HCT116 (cell line): Measurements from ENCODE around the gene MICALL2. TPM values are rescaled to one million over a fixed set of nuclear protein-coding genes. Genes with fewer than 3 reads are reported as not detected.

Experiments
- ATAC-seq: fragments of 200-7000 bp; cut with Tn5 transposase; 2 replicates; pipeline ENCODE4 v1.9.1; 2020; ENCODE audit warnings: mild to moderate bottlenecking, moderate library complexity
- BruUV-seq: library from RNA; stranded (reverse); fragments of 400-500 nt; replicated peaks from 2 replicates; lab custom pipeline; 2021; lab: Mats Ljungman, UMichigan
- CTCF ChIA-PET: fragments of 300-600 bp; sonication (Branson Sonifier 250); formaldehyde crosslinking; loops from one replicate; lab custom pipeline; 2021; ENCODE audit warnings: antibody characterized with exemption; lab: Charles Lee
- POLR2A ChIA-PET: fragments of 300-600, 350-600 bp; sonication (Branson Sonifier 250); formaldehyde crosslinking; loops from one replicate; lab custom pipeline; 2021; ENCODE audit warnings: antibody characterized with exemption; lab: Charles Lee
- RAD21 ChIA-PET, 2 experiments: fragments of 300-600 bp; sonication (Branson Sonifier 250); formaldehyde crosslinking; loops; one replicate each; lab custom pipeline; 2023; ENCODE audit warnings: low total read pairs in 2 of 2; ENCODE audit not compliant: uncharacterized antibody in 2 of 2, unreplicated experiment in 2 of 2, low non-redundant PET in 1 of 2; lab: Charles Lee
- DNase-seq: peaks from one replicate; pipeline ENCODE4 v3.0.0-alpha.2; 2010; ENCODE audit warnings: low read depth, low spot score
- H2AFZ ChIP-seq: fragments of 200-600 bp; shearing (Covaris generic), sonication (generic); 2 replicates; pipeline ENCODE4 v1.6.1; 2017; ENCODE audit warnings: low read depth, mixed run types, mixed read lengths, antibody characterized with exemption, low read length; ENCODE audit not compliant: poor library complexity, severe bottlenecking
- H3K27ac ChIP-seq: 2 replicates; pipeline ENCODE4 v1.5.1; 2012; ENCODE audit warnings: low read depth, low read length
- H3K27me3 ChIP-seq: fragments of 200-600 bp; sonication (generic); 2 replicates; pipeline ENCODE4 v1.6.1; 2016; ENCODE audit warnings: mixed run types, low read length, mixed read lengths; ENCODE audit not compliant: insufficient read depth
- H3K36me3 ChIP-seq, 2 experiments: fragments of 200-500 bp in 1 of 2; fragments of 200-600 bp in 1 of 2; sonication (Bioruptor generic) in 1 of 2; sonication (generic) in 1 of 2; 2 replicates each; pipeline versions ENCODE4 v1.5.1 to v1.6.1; 2014 to 2016; ENCODE audit warnings: low read length in 2 of 2, inconsistent platforms in 1 of 2, mixed read lengths in 1 of 2, mixed run types in 1 of 2; ENCODE audit not compliant: insufficient read depth in 2 of 2, control insufficient read depth in 1 of 2
- H3K4me1 ChIP-seq, 2 experiments: fragments of 200-600 bp in 1 of 2; sonication (generic) in 1 of 2; 2 replicates each; pipeline versions ENCODE4 v1.5.1 to v1.6.1; 2012 to 2017; ENCODE audit warnings: low read length in 2 of 2, inconsistent platforms in 1 of 2, mild to moderate bottlenecking in 1 of 2, mixed read lengths in 1 of 2, mixed run types in 1 of 2, moderate library complexity in 1 of 2; ENCODE audit not compliant: insufficient read depth in 2 of 2, control insufficient read depth in 1 of 2
- H3K4me2 ChIP-seq: fragments of 200-600 bp; sonication (generic); 2 replicates; pipeline ENCODE4 v1.6.1; 2017; ENCODE audit warnings: mixed run types, low read length, mixed read lengths
- H3K4me3 ChIP-seq, 2 experiments: fragments of 200-600 bp in 1 of 2; sonication (generic) in 1 of 2; replicated peaks in 1 of 2; 2 replicates each; pipeline ENCODE4 v1.5.1; 2011 to 2016; ENCODE audit warnings: low read length in 2 of 2, control low read depth in 1 of 2, low read depth in 1 of 2, mild to moderate bottlenecking in 1 of 2, mixed read lengths in 1 of 2, mixed run types in 1 of 2
- H3K79me2 ChIP-seq: fragments of 200-600 bp; sonication (generic); 2 replicates; pipeline ENCODE4 v1.6.1; 2017; ENCODE audit warnings: mild to moderate bottlenecking, mixed run types, low read length, moderate library complexity, mixed read lengths; ENCODE audit not compliant: insufficient read depth
- H3K9ac ChIP-seq: fragments of 200-600 bp; sonication (generic); 2 replicates; pipeline ENCODE4 v1.6.1; 2016; ENCODE audit warnings: low read length, mixed read lengths
- H3K9me2 ChIP-seq: fragments of 200-600 bp; sonication (generic), shearing (Covaris generic); 2 replicates; pipeline ENCODE4 v1.6.1; 2017; ENCODE audit warnings: mixed run types, mild to moderate bottlenecking, moderate library complexity; ENCODE audit not compliant: insufficient read depth
- H3K9me3 ChIP-seq, 2 experiments: fragments of 200-500 bp in 1 of 2; fragments of 200-600 bp in 1 of 2; sonication (Bioruptor generic) in 1 of 2; sonication (generic) in 1 of 2; 2 replicates each; pipeline ENCODE4 v1.6.1; 2014 to 2017; ENCODE audit warnings: low read length in 2 of 2, mixed read lengths in 2 of 2, inconsistent platforms in 1 of 2, low read depth in 1 of 2, mild to moderate bottlenecking in 1 of 2, mixed run types in 1 of 2, moderate library complexity in 1 of 2; ENCODE audit not compliant: control insufficient read depth in 1 of 2, insufficient read depth in 1 of 2
- H4K20me1 ChIP-seq: fragments of 200-600 bp; sonication (generic), shearing (Covaris generic); 2 replicates; pipeline ENCODE4 v1.6.1; 2017; ENCODE audit warnings: mixed run types, mild to moderate bottlenecking, moderate library complexity; ENCODE audit not compliant: insufficient read depth
- CBX3 ChIP-seq: IDR thresholded peaks from 2 replicates; pipeline ENCODE4 v1.6.1; 2012; ENCODE audit warnings: low read depth
- EGR1 ChIP-seq: IDR thresholded peaks from 2 replicates; pipeline ENCODE4 v1.6.1; 2012; ENCODE audit warnings: low read depth
- ELF1 ChIP-seq: IDR thresholded peaks from 2 replicates; pipeline ENCODE4 v1.6.1; 2012; ENCODE audit warnings: low read depth, borderline replicate concordance
- EZH2 ChIP-seq: fragments of 200-600 bp; sonication (generic); IDR thresholded peaks from 2 replicates; pipeline ENCODE4 v1.6.1; 2017; ENCODE audit warnings: antibody characterized with exemption, mixed run types
- FOSL1 ChIP-seq: IDR thresholded peaks from 2 replicates; pipeline ENCODE4 v1.6.1; 2012; ENCODE audit warnings: low read depth
- POLR2A ChIP-seq: IDR thresholded peaks from 2 replicates; pipeline ENCODE4 v1.7.0; 2011; ENCODE audit warnings: borderline replicate concordance; ENCODE audit not compliant: insufficient read depth, insufficient read length; ENCODE audit errors: extremely low read depth
- POLR2AphosphoS5 ChIP-seq: IDR thresholded peaks from 2 replicates; pipeline ENCODE4 v1.6.1; 2011; ENCODE audit warnings: mild to moderate bottlenecking, low read depth, low read length, moderate library complexity
- ZFX ChIP-seq: fragments of 450-650 bp; IDR thresholded peaks from 2 replicates; pipeline ENCODE4 v1.6.1; 2017
- intact Hi-C: fragments of 100-400 bp; cut with micrococcal nuclease; formaldehyde crosslinking; loops from 2 replicates; pipeline ENCODE4 v1.10.0; 2022
- total RNA-seq: library from RNA; stranded (reverse); gene quantifications from one replicate; pipeline ENCODE4 v1.2.1, GENCODE V29; 2021; ENCODE audit not compliant: unreplicated experiment
- TF ChIP-seq, protein P1 (sequence below): IDR thresholded peaks from 2 replicates; pipeline ENCODE4 v1.6.1; 2012
- TF ChIP-seq, protein P2 (sequence below): IDR thresholded peaks from 2 replicates; pipeline ENCODE4 v1.6.1; 2012

MICALL2 gene
- total RNA-seq, 1 experiment from 2014 or later = 60.7 TPM

GRCh38 chr7:1484569-1484968, 25.3 kb upstream of the MICALL2 start:
- BruUV-seq = no TSS peak
- no peaks in the 10 kb centered on the region for H4K20me1 ChIP-seq
- intact Hi-C loops = no loop called here
- H3K4me3 ChIP-seq = no peak overlapping the region
- RAD21 ChIA-PET = no interaction called here
- ATAC-seq (no peak), DNase-seq (no peak)
- H3K9me3 ChIP-seq = no peaks in the 10 kb centered on the region
- H3K27me3 ChIP-seq = no peaks in the 10 kb centered on the region
- peaks cover 18 to 37% of the 10 kb centered on the region in 2 experiments; a peak in 3 of 4 replicates for H3K36me3 ChIP-seq
- no peak overlapping the region for H2AFZ ChIP-seq
- no peaks in the 10 kb centered on the region for H3K79me2 ChIP-seq
- H3K27ac ChIP-seq = no peak overlapping the region
- H3K9ac ChIP-seq = no peak overlapping the region
- no peaks in the 10 kb centered on the region for H3K9me2 ChIP-seq
- no peak overlapping the region for H3K4me2 ChIP-seq
- POLR2A ChIA-PET = no interaction called here
- CTCF ChIA-PET = no interaction called here
- no peak for TF ChIP-seq POLR2A
- no peak for TF ChIP-seq CBX3
- TF ChIP-seq EZH2 = no peak
- TF ChIP-seq, protein P1, sequence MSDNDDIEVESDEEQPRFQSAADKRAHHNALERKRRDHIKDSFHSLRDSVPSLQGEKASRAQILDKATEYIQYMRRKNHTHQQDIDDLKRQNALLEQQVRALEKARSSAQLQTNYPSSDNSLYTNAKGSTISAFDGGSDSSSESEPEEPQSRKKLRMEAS = no peak
- no peak for TF ChIP-seq POLR2AphosphoS5
- no peak for TF ChIP-seq ZFX
- TF ChIP-seq FOSL1 = no peak
- H3K4me1 ChIP-seq = no peaks in the 10 kb centered on the region

DNA sequence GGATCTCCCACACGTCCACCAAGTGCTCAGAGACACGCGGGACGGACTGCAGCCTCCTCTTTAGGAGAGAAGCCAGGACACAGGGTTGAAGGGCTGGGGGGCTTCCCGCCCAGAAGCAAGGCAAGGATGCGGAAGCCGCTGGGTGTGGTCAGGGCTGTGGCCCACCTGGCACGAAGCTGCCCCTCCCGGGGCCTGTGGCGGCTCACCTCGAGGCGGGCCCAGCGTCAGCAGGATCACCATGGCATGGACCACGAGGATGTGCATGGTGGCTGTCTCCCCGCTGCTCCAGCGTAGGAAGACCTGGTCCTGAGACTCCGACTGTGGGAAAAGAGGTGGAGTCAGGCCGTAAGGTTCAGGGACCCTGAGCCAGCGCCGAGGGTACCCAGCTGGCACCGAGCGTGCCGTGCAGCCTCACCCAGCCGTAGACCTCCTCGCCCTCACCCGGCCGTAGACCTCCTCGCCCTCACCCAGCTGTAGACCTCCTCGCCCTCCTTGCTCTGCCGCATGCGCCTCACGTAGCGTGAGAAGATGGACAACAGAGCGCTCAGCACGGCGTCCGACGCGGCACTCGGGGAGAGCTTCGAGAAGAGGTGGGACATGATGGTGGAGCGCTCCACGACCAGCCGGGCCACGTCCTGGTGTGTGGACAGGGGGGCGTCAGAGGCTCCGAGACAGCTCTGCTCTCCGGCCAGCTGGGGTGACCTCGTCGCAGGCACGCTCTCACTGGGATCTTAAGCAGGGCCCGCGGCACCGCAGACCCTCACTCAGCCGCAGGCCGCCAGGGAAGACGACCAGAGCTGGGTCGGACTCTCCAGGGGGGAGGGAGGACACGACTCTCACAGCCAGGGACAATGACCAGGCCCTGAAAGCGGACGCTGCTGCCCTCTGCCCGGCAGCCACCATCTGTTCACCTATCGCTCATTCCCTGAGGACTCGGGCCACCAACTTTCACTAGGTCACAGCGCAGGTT, 24.6 kb upstream of the MICALL2 start:
- Histone ChIP-seq H3K9me2 (no peaks in the 10 kb centered on the region), H3K9me3 (no peaks in the 10 kb centered on the region), H3K4me3 (no peak overlapping the region), H3K4me1 (no peaks in the 10 kb centered on the region), H3K9ac (no peak overlapping the region), H3K27ac (no peak overlapping the region), H3K79me2 (no peaks in the 10 kb centered on the region), H3K36me3 (peaks cover 14 to 30% of the 10 kb centered on the region in 2 experiments; a peak in 3 of 4 replicates), H2AFZ (no peak overlapping the region), H3K27me3 (no peaks in the 10 kb centered on the region), H4K20me1 (no peaks in the 10 kb centered on the region), H3K4me2 (no peak overlapping the region)
- ChIA-PET RAD21 (no interaction called here), POLR2A (no interaction called here), CTCF (no interaction called here)
- intact Hi-C loops = no loop called here
- no peak for ATAC-seq
- no peak for TF ChIP-seq EGR1
- TF ChIP-seq ELF1 = no peak
- no peak for TF ChIP-seq FOSL1
- TF ChIP-seq, protein P2, sequence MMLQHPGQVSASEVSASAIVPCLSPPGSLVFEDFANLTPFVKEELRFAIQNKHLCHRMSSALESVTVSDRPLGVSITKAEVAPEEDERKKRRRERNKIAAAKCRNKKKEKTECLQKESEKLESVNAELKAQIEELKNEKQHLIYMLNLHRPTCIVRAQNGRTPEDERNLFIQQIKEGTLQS = no peak
- TF ChIP-seq CBX3 = no peak
- TF ChIP-seq EZH2 = no peak
- no TSS peak for BruUV-seq
- DNase-seq = no peak
